HG02981 (cell line): Measurements from ENCODE around the gene SEC14L1.

Experiments used
- ATAC-seq: cut with Tn5 transposase; IDR thresholded peaks from one replicate; pipeline ENCODE4 v1.9.1; 2021; ENCODE audit warnings: mild to moderate bottlenecking, moderate library complexity; ENCODE audit not compliant: unreplicated experiment

Gene SEC14L1

DNA sequence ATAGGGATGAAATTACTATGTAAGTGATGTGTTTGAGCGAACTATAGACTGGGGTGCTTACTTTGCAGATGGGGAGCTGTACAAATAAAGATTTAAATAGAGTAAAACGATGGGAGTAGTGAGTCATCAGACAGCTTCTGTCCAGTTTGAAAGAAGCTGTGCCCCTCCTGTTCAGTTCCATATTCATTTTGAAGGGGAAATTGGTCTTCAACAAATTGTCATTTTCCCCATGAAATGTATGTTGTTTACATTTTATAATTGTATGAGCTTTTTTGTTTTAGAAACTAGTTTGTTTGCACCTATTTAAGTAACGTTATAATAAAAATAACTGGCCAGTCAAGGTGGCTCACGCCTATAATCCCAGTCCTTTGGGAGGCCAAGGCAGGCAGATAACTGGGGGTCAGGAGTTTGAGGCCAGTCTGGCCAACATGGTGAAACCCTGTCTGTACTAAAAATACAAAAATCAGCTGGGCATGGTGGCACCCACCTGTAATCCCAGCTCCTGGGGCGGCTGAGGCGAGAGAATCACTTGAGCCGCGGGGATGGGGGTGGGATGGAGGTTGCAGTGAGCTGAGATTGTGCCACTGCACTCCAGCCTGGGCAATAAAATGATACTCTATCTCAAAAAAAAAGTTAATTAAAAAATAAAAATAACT, 20.2 kb downstream of the SEC14L1 start:
- no peak for ATAC-seq

DNA sequence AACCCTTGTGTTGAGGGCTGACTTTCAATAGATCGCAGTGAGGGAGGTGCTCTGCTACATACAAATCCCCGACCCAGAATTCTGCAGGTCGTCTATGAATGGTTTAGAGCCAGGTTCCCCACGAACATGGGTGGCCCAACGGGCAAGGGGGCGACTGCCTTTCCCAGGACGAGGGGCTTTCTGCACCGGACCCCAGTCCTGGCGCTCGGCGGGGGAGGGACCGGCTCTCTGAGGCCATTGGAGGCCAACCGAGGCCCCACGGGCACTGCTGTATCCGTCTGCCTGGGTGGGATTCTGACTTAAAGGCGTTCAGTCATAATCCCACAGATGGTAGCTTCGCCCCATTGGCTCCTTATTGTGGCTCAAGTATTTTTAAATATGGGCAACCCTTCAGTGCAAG, 21.2 kb downstream of the SEC14L1 start:
- ATAC-seq, result no peak

DNA sequence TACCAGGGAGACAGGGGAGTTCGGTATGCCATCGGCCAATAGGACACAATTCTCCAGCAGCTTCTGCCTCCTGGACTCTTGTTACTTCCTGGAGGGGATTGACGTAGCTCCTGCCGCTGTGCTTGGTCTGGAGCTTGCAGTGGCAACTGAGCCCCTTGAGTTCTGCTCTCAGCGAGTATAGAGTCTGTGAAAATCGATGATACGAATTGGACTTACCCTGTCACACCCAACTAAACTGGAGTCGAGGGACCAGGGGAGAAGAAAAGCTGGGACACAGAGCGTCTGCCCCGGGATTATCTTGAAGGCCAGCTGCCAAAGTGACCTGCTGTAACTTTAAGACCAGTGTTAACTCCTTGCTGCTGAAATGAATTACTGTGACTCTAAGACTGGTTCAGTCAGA, 22.2 kb downstream of the SEC14L1 start:
- ATAC-seq, result no peak

GRCh38 chr17:77163511-77164280, 22.9 kb downstream of the SEC14L1 start:
- ATAC-seq, result no peak

GRCh38 chr17:77164483-77165091, 23.8 kb downstream of the SEC14L1 start:
- no peak for ATAC-seq

DNA sequence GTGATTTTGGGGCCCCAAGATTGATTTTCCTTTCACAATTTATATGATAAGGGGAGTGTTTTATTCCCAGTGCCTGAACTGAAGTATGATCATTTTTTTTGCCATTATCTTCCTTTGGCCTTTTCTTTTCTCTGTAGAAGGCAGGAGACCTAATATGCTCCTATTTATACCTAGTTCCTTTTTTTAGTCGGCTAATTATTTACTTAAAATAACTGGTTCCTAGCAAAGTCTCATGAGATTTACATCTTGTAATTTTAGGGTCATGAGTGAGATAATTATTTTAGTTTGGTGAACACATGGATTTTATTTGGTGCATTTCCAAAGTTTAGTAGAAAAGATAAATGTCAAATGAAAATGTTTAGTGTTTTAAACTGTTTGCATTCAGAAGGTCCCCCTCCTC, 24.8 kb downstream of the SEC14L1 start:
- ATAC-seq, result no peak

GRCh38 chr17:77167472-77168306, 26.9 kb downstream of the SEC14L1 start:
- no peak for ATAC-seq

DNA sequence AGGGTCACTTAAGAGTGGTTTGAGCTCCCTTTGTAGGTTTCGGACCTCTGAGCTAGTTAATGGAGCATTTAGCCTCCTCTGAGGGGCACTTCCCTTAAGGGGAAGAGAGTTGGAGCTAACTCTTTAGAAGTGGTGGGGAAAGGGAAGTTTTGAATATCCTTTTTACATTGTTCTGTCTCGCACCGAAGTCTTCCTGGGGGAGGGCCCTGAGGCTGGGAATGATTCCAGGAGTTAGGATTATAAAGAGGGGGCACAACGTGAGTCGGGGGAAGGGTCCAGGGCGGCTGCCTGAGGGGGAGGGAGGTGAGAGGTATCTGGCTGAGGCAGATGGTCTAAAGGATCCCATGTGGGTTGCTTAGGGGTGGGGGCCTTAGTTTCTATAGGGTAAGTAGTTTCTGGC, 32.3 kb downstream of the SEC14L1 start:
- no peak for ATAC-seq

DNA sequence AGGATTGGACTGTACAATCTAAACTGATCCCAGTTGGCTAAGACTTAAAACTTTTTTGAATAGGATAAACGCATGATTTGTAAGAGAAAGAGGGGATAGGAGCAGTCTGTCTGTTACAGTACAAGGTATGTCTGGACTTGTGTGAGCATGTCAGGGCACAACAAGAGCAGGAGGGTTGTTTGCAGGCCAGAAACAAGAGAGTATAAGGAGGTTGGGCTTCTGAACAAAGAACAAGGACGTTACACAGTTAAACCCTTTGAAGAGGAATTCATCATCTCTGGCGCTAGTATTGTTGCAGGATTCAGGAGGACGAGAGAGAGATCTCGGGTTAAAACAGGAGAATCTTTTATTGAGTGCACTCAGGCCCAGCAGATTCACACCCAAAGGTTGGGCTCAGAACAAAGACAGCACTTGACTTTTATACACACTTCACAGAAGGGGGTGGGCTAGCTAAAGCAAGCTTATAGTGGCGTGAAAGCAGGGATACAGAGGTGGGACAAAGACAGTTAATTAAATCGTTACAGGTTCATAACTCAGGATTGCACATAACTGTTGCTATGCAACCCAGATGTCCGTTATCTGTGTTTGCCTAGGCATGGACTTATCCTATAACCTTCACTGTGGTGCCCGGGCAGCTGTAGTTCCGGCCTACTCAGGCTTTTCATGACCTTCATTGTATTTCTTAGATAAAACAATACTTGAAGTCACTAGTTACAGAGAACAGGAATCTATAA, 34.3 kb downstream of the SEC14L1 start:
- no peak for ATAC-seq

GRCh38 chr17:77177002-77177741, 36.4 kb downstream of the SEC14L1 start:
- ATAC-seq, result no peak

DNA sequence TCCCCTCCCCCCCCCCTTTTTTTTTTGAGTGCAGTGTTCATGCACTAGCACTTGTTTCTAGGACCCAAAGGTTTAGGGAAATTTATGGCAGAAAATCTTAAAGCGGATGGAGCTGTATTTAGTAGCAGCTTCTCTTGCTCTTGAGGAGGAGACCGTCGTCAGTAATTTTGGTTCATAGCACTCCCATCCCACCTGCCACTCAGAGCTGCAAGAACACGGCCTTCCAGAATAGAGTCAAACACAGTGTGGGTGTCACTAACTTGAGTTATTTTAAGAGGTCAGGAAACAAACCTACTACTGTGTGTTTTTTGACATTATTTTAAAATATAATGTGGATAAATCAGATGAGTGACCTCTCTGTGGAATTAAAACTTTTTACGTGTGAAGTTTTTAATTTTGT, 37.3 kb downstream of the SEC14L1 start:
- ATAC-seq, result no peak

GRCh38 chr17:77178563-77178962, 37.8 kb downstream of the SEC14L1 start:
- no peak for ATAC-seq

GRCh38 chr17:77180503-77181357, 40.0 kb downstream of the SEC14L1 start:
- ATAC-seq, result no peak

- ATAC-seq, result no peak
Observed at GRCh38 chr17:77182205-77183172, 41.7 kb downstream of the SEC14L1 start.

GRCh38 chr17:77184474-77184873, 43.7 kb downstream of the SEC14L1 start:
- ATAC-seq, result no peak

DNA sequence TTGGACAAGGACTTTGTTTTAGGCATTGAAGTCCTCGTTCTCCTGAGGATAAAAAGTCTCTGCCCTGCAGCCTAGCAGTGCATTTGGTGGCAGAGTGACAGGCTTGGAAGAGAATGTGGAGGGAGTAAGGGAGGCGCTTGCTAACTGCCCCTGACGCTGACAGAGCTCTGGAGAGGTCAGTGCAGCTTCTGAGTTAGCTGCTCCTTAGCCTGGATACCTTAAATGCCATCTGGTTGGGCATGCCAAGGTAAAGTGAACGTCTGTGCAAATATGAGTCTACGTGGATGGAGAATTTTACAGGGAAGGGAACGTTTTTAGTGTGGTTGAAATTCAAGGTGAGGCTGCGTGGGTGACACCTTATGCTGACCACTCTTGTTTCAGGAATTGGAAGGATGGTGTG, 44.4 kb downstream of the SEC14L1 start:
- no peak for ATAC-seq

- ATAC-seq, result no peak
Observed at GRCh38 chr17:77186141-77186604, 45.4 kb downstream of the SEC14L1 start.
